Left renal pelvis (tissue), 4 donors: Measurements from ENCODE around the gene GLI3. TPM values are rescaled to one million over a fixed set of nuclear protein-coding genes. Genes with fewer than 3 reads are reported as not detected.

Source experiments
- DNase-seq, 4 donors: peaks; one replicate each; pipeline ENCODE4 v3.0.0-alpha.2; 2013; ENCODE audit warnings: low read depth in 4 of 4, low spot score in 3 of 4
- polyA plus RNA-seq, 4 donors: library from polyadenylated mRNA; unstranded; fragments of 120-200 nt; gene quantifications; one replicate each; pipeline ENCODE4 v1.2.1, GENCODE V29; 2013; ENCODE audit not compliant: insufficient read length in 4 of 4

The GLI3 gene
- polyA plus RNA-seq, 4 donors = 14.8 to 33.7 (median 16.5) TPM

DNA sequence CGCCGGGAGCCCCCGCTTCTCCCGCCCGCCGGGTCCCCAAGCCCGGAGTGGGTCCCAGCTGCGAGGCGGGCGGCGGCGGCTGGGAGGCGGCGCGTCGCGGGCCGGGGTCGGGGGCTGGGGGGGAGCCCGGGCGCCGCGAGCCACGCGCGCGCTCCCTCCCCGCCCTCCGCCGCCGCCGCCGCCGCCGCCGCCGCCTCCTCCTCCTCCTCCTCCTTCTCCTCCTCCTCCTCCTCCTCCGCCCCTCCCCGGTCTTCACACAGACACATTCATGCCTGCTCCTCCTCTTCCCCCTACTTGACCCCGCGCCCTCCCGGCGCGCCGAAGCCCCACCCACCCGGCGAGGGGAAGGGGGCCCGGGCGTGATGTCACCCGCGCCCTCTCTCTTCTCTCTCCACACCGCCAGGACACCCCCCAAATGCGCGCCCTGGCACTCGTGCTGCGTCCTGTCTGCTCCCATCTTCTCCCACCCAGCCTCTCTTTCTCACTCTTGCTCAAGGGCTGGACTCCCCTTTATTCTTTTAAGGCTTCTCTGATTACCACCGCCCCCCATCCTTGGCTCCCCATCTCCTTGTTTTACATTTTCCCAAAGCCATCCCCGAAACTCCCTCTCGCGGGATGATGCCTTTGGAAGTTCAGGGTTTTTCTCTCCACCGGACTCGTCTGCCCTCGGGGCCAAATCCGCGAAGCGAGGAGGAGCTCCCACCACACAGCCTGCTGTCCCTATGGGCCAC is 967 bp upstream of the GLI3 start:
- no peak for DNase-seq

DNA sequence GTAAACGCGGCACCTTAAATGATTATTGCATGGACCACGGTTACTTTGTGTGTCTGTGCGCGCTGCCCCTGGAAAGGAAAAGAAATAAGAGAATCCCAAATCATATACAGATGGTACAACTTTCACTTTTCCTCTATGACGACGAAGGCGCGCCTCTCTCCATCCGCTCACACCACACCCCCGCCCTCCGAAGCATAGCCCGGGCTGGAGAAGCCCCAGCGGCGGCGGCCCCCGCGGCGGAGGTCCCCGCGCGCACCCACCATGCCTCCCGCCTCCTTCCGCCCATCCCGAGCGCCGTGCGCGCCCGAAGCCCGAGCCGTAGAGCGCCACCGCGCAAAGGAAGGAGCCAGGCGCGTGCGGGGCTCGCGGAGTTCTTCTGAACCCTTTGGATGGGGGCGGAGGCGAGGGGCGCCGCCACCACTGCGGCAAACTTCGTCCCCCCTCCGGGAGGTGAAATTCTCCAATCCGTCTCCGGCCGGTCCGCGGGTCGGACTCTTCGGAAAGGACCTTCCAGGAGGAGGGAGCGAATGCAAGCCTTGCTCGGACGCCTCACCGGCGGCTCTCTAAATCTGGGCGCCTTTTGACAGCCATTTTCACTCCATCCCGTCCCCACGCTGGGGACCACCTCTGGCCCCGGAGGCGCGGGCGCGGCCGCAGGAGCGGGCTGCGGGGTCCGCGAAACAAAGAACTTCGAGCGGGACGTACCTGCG is 588 bp downstream of the GLI3 start:
- DNase-seq = no peak

DNA sequence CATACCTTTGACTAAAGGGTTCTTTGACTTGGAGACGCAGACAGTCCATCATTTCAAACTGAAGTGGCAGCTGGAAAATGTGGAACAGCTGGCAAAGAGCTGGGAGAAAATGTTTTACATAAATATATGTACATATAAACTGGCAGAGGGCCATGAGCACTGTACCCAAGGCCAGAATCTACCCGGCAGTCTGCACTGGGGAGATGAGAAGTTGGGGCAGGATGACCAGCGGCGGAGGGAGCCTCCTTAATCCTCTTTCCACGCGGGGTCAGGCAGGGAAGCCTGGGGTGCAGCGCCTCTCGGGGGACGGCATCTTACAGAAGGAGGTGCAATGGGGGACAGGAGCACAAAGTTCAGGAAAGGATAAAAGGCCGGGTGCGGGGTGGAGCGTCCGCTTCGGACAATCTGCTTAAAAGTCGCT is 1.3 kb downstream of the GLI3 start:
- DNase-seq = no peak

DNA sequence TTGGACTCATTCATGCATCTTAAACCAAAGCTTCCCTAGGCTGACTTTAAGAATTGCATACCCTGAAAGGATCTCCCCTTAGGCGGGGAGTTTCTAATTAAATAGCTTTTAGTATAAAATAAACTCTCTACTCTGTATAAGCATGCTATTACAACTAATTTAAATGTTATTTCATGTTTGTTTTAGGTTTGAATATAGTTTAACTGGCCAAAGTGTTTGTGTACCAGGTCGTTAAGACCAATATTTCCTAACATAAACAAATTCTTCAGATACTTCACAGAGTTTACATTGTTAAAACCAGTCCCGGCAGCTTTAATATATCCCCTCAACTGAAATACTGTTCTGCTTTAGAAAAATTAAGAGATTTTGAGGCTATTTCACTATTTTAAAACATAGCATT is 2.3 kb downstream of the GLI3 start:
- DNase-seq = no peak

DNA sequence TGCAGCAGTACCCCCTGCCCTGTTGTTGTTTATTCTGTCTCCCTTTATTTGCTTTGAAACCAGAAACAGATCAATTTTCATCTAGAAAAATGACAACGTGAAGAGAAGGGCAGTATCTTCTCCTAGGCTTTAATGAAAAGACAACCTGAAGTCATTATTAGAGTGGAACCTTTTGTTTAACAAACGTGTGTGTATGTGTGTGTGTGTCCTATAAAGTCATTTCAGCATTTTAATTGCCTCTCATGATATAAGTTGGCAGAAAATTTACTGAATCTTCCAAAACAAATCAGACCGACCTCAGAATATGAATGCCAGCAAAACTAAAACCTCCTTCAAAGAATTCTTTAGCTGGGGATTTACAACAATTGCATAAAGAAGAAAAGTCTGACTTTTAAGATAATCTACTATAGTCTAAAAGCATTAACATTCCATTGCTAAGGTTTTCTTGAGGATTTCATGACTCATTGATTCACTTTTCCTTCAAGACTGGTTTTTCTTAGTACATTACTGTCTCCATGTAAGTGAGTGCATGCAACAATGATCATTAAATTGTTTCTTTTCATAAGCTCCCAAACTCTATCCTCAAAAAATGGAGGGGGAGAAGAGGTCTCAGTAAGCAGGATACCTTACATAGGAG is 3.2 kb downstream of the GLI3 start:
- DNase-seq = no peak

DNA sequence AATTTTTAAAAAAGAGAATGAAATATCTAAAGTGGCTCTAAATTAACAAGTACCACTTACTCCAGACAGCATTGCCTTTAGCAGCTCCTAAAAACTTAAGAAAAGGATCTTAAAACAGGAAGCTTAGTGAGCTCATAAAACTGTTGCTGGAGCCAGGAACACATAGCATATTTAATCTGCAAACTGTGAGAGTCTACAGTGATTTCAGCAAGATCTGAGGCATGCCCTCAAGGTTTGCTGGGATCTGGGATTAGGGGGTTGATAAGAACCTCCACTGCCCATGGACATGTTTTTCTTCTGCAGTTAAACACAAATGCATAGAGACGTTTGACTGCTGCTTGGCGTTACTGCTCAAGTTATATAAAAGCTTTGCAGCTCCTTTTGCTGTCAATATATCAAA is 3.8 kb downstream of the GLI3 start:
- DNase-seq = no peak

DNA sequence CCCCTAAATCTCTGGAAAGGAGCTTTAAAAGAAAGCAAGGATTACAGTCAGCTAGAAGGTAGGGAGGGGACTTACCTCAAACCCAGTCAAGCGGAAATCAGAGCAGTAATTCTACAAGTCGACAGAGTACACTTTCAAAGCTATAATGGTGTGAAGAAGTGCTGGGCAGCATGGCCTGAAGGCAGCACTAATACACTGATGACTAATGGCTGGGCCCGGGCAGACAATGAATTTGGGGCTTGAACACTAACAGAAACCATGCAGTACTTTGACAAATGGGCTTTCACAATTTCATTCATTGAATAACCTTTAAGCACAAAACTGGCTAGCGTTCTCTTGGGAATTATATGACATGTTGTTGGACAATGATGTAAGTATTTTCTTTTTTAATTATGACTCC is 4.7 kb downstream of the GLI3 start:
- DNase-seq = no peak

DNA sequence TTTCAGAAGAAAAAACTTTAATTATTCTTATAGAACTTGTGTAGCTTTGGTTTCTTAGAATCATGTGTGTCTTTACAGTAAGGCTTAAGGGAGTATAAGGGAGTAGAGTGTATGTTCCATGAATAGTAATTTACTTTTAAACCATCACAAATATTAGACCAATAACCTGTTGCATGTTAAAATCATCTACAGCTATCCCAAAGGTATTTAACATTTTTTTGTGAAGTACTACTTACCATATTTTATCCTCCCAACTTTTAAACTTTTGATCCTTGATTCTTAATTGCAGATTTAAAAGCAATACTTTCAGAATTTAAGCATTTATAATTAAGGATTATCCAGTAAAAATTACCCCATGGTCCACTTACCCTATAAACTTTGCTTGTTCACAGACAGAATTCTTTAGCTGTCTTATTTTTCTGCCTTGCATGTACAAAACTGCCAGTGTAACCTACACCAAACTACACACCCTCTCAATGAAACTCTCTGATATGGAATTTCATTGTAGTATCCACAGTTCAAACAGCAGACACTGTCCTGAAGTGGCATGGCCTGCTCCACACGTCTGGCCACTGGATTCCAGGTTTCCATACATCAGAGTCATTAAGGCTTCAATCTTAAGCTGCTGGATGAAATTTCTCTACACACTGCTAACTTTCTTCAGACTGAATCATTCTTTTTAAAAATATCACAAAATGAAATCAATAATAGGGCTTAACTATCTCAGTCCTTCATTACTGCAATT is 5.8 kb downstream of the GLI3 start:
- DNase-seq = no peak

DNA sequence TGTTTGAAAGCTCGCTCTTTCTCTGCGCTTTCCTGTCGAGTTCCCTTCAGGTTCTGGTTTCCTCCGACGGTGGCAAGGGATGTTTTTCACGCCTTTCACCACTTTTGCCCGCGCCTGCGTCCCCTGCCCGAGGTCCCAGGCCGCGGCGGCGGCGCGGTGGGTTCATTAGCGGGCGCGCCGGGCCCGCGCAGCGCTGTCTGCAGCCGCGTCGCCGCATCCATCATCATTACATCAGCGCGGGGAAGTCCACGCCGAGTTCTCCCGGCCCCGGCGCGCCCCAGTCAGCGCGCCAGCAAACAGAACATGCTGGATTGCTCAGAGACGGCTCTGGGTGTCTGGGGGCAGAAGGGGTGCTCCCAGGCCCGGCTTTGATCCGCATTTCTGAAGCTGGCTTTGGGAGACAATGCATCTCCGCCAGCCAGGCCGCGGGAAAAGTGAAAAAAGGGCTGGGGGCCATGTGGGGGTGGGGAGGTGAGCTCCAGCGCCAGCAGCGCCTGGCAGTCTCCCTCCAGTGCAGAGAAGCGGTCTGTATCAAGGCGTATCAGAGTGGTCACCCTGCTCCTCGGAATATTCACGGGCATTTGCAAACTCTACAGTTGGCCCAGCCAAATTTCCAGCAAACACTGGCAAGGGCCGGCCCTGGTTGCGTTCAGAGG is 8.9 kb downstream of the GLI3 start:
- no peak for DNase-seq

DNA sequence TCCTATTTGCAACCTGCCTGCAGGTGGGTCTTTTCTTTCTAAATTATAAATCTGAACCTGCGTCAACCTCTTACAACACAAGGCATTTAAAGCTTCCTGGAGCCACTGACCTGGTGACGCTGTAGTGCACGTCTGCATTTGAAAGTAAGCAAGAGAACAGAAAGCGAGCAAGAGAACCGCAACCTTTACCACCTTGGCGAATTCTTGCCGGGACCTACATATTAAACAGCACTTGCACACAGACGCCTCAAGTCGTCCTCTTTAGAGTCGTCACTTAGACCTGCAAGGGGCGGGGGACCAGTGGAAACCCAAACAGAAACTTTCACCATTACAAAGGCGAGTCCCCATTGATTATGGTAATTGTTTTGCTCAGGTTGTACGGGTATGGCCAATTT is 9.5 kb downstream of the GLI3 start:
- no peak for DNase-seq

DNA sequence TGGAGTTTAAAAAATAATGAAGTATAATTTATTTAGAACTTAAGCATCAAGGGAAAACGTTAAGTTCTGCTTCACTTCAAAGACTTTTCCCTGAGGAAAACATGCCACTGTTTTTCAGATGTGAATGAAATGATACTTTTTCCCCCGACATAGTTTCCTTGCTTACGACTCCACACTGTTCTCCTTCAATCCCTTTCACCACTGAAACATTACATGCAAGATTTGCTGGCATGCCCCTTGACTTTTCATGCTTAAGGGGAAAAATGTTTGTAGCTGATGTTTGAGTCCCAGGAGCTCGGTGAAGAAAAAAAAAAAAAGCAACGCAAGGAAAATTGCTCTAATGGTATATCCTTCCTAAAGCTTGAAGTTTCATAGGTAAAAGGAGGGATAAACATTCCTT is 10.0 kb downstream of the GLI3 start:
- DNase-seq = no peak

DNA sequence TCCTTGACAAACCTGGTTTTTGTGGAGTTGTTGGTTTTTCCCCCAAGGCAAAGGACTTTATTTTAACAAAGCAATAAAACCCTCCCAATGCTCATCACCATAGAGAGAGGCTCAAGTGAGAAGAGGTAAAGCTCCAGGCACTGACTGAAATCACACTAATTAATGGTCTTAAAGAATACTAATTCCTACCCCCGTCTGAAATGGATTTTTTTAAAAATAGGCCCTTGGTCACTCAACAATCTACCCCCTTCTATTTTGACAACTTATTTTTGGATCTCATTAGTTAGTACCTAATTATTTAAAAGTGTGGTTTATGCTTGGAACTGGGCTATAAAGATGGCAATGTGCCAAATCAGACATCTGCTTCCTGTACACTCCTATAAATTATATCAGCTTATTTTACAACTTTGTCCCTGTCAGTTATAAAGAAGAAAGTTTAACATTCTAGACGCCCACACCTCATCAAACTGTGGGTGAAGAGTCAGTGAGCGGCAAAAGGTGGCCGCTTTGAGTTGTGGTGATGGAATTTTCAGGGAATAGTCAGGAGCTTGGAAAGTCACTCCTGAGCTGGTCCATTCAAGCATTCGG is 10.6 kb downstream of the GLI3 start:
- no peak for DNase-seq

DNA sequence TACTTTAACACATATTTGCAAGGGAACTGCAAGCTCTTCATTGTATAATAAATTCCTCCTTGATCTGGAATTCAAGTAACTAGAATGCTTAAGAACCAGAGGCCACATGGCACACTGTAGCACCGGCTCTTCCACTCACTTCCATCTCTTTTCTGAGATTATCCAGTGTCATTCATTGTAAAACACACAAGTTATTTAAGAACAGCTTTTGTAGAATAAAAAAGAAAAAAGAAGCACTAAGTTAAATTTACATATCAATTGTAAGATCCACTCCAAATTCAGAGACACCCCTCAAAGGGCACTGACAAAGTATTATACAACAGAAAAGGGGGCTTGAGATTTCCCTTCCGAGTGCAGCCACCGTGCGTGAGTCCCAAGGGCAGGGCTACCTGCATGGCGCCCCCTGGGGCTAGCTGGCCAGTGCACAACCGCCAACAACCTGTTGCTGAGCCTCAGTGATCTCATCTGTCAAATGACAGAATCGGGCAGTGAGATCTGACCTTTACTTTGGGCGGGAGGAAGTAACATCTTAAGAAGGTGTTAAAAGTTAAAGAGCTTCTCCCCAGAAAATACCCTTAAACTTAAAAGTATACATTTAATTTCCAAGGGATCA is 12.5 kb downstream of the GLI3 start:
- DNase-seq = no peak

DNA sequence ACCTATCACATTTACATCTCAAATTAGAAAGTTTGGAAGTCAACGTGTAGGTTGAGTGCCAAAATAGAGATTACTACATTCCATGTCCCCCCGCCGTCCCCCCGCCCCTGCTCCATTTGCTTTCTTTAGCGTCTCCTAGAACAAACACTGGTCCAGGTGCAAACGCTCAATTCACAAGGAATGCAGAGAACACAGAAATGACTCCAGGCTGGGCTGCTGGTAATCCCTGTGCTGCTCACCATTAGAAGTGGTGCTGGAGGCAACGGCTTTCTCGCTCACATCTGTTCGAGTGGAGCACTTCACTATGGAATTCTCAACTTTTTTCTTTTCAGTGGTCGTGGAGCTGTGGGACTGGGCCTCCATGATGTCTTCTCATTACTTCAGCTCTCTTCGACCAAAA is 14.1 kb downstream of the GLI3 start:
- DNase-seq = no peak

DNA sequence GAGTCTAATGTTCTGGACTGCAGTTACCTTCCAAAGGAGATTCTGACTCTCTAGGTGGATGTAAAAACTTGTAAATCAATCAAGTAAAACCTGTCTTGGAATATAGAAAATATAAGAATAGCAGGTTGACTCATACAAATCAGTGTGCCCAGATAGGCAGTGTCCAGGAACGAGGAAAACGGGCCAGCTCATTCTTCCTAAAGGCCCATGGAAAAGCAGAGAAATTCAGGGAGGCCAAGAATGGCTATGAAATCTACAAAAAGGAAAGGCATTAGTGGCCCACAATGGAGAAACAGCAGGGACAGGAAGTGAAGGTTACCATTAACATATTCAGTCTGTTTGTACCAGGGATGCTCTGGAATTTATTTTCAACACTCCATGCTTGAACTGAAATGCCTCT is 14.9 kb downstream of the GLI3 start:
- no peak for DNase-seq

DNA sequence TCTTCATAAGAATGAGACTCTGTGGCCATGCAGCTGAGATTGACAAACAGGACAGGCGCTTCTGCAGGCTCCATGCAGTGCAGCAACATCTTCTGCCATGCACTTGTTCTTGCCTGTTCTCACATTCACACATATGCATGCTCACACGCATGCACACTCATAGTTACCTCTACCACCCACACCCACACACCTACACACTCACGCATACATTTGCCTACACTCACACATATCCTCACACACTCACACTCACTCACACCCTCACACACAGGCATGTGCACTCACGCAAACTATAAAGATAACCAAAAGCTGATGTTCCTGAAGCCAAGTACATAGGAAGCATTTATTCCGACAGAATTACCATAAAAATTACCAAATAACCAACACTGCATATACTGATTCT is 15.7 kb downstream of the GLI3 start:
- DNase-seq = no peak

DNA sequence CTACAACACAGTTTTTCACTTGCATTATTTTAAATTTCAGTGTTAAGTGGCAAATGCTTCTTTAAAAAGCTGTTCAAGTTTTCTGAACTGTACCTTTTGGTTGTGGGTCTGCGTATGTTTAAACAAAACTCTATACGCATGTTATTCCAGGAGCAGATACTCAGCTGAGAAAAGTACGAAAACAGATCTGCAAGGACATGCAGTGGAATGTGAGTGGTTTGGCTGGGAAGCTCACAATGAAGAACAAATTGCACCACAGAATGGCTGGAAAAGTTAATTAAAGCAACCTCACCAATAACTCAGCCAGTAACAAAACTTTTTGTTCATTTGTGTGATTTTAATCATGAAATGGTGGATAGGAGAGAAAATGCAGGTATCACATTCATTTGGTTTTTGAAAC is 17.6 kb downstream of the GLI3 start:
- DNase-seq = no peak

DNA sequence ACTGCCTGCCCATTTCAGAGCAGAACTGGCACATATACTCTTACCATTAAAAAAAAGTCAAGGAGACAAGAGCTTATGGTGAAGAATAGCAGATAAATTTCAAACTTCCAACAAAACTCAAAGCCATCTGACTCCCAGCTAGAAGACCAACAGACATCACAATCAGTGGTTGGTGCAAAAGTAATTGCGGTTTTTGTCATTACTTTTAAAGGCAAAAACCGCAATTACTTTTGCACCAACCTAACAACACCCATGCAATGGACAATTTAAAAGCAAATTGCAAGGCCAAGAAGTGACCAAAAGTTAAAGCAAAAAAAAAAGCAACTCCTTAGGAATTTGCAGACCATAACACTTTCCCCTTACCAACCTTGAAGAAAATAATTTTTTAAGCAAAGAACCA is 18.8 kb downstream of the GLI3 start:
- DNase-seq = no peak

DNA sequence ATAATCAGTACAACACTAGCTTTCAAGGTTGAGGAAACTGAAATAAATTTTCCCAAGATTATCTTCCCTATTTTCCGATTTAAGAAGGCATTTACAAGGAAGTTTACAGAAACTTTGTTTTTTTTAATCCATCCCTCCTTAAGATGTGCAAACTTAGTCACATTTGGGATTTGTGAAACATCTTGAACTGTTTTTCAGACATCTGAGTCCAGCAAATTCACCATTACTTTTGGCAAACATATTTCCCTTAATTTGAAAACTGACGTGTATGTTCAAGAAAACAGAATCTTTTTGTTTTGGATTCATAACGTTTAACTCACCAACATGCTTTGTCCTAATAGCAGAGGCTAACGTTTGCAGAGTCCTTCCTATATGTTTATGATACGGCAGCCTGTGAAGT is 19.5 kb downstream of the GLI3 start:
- DNase-seq = no peak

DNA sequence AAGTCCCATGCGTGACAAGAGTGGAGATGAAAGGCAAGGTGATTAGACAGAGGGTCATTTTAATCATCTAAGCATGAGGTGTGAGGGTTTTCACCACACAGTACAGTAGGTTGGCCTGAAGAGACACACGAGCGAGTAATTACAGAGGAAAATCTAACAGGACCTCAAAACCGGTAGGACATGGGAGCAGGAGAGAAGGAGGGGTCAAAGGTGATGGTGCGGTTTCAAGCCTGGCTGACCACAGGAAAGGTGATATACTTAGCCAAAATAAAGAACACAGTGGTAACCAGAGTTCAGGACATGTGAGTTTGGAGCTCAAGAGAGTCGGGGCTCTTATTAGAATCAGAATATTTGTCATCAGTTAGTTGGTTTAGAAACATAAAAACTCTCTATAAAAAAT is 20.0 kb downstream of the GLI3 start:
- peak in 1 of 4 donors; percentile 70 for DNase-seq
